Fibroblast of lung (primary cell): Measurements from ENCODE around the gene ZBTB49. TPM values are rescaled to one million over a fixed set of nuclear protein-coding genes. Genes with fewer than 3 reads are reported as not detected.
A peak's percentile ranks its signal among the peaks of the same experiment; 100 is the strongest.

Experiments
- DNase-seq, 2 donors: peaks; one replicate each; pipeline versions ENCODE4 v3.0.0 to v3.0.0-alpha.2; 2010; ENCODE audit warnings: low read depth in 2 of 2
- H2AFZ ChIP-seq: 2 replicates; pipeline ENCODE4 v1.5.1; 2012; ENCODE audit warnings: low read length, control low read depth, inconsistent platforms
- H3K27ac ChIP-seq: 2 replicates; pipeline ENCODE4 v1.5.1; 2011; ENCODE audit warnings: low read length, control low read depth; ENCODE audit not compliant: insufficient read depth
- H3K27me3 ChIP-seq: 2 replicates; pipeline ENCODE4 v1.5.1; 2011; ENCODE audit warnings: mild to moderate bottlenecking, low read length; ENCODE audit not compliant: control insufficient read depth, insufficient read depth
- H3K36me3 ChIP-seq: 2 replicates; pipeline ENCODE4 v1.5.1; 2011; ENCODE audit warnings: low read length; ENCODE audit not compliant: control insufficient read depth, insufficient read depth
- H3K4me1 ChIP-seq: 2 replicates; pipeline ENCODE4 v1.5.1; 2011; ENCODE audit warnings: low read length; ENCODE audit not compliant: control insufficient read depth, insufficient read depth; ENCODE audit errors: extremely low read depth
- H3K4me2 ChIP-seq: 2 replicates; pipeline ENCODE4 v1.5.1; 2011; ENCODE audit warnings: low read length, control low read depth; ENCODE audit not compliant: insufficient read depth; ENCODE audit errors: extremely low read depth
- H3K4me3 ChIP-seq, 4 experiments: fragments of 200-600 bp in 1 of 4; sonication (generic) in 1 of 4; replicated peaks in 1 of 4; 2 replicates each; pipeline ENCODE4 v1.5.1; 2011 to 2016; ENCODE audit warnings: low read length in 4 of 4, low read depth in 3 of 4, mild to moderate bottlenecking in 3 of 4, control low read depth in 2 of 4, inconsistent platforms in 1 of 4, mixed read lengths in 1 of 4; ENCODE audit not compliant: insufficient read depth in 1 of 4; ENCODE audit errors: control extremely low read depth in 1 of 4
- H3K79me2 ChIP-seq: 2 replicates; pipeline ENCODE4 v1.5.1; 2012; ENCODE audit warnings: mild to moderate bottlenecking, low read length, inconsistent platforms; ENCODE audit not compliant: control insufficient read depth, insufficient read depth
- H3K9ac ChIP-seq: 2 replicates; pipeline ENCODE4 v1.5.1; 2011; ENCODE audit warnings: mild to moderate bottlenecking, low read length, control low read depth; ENCODE audit not compliant: insufficient read depth
- H3K9me3 ChIP-seq: 2 replicates; pipeline ENCODE4 v1.5.1; 2012; ENCODE audit warnings: low read depth, low read length; ENCODE audit not compliant: control insufficient read depth, insufficient read depth
- H4K20me1 ChIP-seq: 2 replicates; pipeline ENCODE4 v1.5.1; 2011; ENCODE audit warnings: low read length; ENCODE audit not compliant: control insufficient read depth, insufficient read depth; ENCODE audit errors: extremely low read depth
- CTCF ChIP-seq, 2 donors: IDR thresholded peaks in 1 of 2; conservative IDR thresholded peaks in 1 of 2; 1 replicate in 1 of 2; 2 replicates in 1 of 2; pipeline ENCODE4 v1.5.1; 2011 to 2012; ENCODE audit warnings: low read length in 2 of 2, control low read depth in 1 of 2, inconsistent platforms in 1 of 2, low read depth in 1 of 2, mild to moderate bottlenecking in 1 of 2
- EZH2 ChIP-seq: IDR thresholded peaks from 2 replicates; pipeline ENCODE4 v1.5.1; 2012; ENCODE audit warnings: low read length, control low read depth, mild to moderate bottlenecking; ENCODE audit errors: missing control alignments
- polyA plus RNA-seq, 2 donors: library from polyadenylated mRNA; depleted of rRNA in 1 of 2; stranded (reverse) in 1 of 2; unstranded in 1 of 2; fragments of >200 nt; gene quantifications; 2 replicates each; pipeline ENCODE4 v1.2.1, GENCODE V29; 2011 to 2012; ENCODE audit warnings: missing spikeins in 1 of 2
- total RNA-seq: library from RNA; depleted of rRNA; stranded (reverse); fragments of >200 nt; gene quantifications from 2 replicates; pipeline ENCODE4 v1.2.1, GENCODE V29; 2014

Gene ZBTB49
- total and polyA plus RNA-seq, 2 donors (not counting 1 experiment from before 2014, with no cell fraction given): 2.8 to 3.5 TPM

- Histone ChIP-seq H3K4me2 (peak overlapping the region; percentile 99), H4K20me1 (no peaks in the 10 kb centered on the region), H3K4me3 (peak overlapping the region; percentile 69 to 99 (median 94)), H3K36me3 (peaks cover 2% of the 10 kb centered on the region), H3K27me3 (no peaks in the 10 kb centered on the region), H3K9ac (peak overlapping the region; percentile 73), H3K79me2 (peaks cover 49% of the 10 kb centered on the region), H3K27ac (peak overlapping the region; percentile 77), H3K4me1 (peaks cover 13% of the 10 kb centered on the region), H3K9me3 (no peaks in the 10 kb centered on the region), H2AFZ (no peak overlapping the region)
- TF ChIP-seq EZH2 (no peak), CTCF (conservative IDR thresholded peaks at IDR 0.05 in 1 of 2, IDR thresholded peaks at IDR 0.05 in 1 of 2; ENCODE audit: low read depth in 1 of 2, low read length in 2 of 2) (no peak)
- DNase-seq: no peak
These were observed 996 bp upstream of the ZBTB49 start for GRCh38 chr4:4289055-4289454.

GRCh38 chr4:4289597-4289940 is 482 bp upstream of the ZBTB49 start:
- Histone ChIP-seq H3K9me3 (no peaks in the 10 kb centered on the region), H3K4me3 (peak overlapping the region; percentile 69 to 99 (median 94)), H3K4me2 (peak overlapping the region; percentile 99), H3K9ac (peak overlapping the region; percentile 73), H3K79me2 (peaks cover 51% of the 10 kb centered on the region), H3K27me3 (no peaks in the 10 kb centered on the region), H3K27ac (peak overlapping the region; percentile 77), H3K4me1 (peaks cover 13% of the 10 kb centered on the region), H2AFZ (peak overlapping the region; percentile 96), H3K36me3 (peaks cover 2% of the 10 kb centered on the region), H4K20me1 (no peaks in the 10 kb centered on the region)
- no peak for TF ChIP-seq EZH2
- TF ChIP-seq CTCF (conservative IDR thresholded peaks at IDR 0.05 in 1 of 2, IDR thresholded peaks at IDR 0.05 in 1 of 2; ENCODE audit: low read depth in 1 of 2, low read length in 2 of 2): no peak
- DNase-seq: no peak

DNA sequence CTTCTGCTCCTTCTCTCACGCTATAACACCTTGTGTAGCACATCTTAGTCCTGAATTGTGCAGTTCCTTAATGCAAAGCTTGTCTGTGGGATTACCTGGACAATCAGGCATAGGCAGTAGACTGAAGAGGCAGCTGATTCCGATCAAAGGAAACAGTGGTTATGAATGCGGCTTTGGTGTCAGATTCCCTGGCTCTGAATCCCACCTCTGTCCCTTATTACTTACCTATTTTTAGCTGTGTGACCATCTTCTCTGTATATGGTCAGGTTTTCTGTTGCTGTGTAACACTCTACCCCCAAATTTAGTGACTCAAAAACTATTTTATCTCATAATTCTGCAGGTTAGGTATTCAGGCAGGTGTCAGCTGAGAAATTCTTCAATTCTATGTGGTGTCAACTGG is 3.2 kb downstream of the ZBTB49 start:
- no peaks in the 10 kb centered on the region for H4K20me1 ChIP-seq

More for the DNA sequence above, 3.2 kb downstream of the ZBTB49 start:
- Histone ChIP-seq H3K4me1 (peaks cover 13% of the 10 kb centered on the region), H3K27ac (no peak overlapping the region), H3K9me3 (no peaks in the 10 kb centered on the region), H3K36me3 (no peaks in the 10 kb centered on the region), H3K79me2 (peaks cover 43% of the 10 kb centered on the region), H3K4me2 (no peak overlapping the region), H3K9ac (no peak overlapping the region), H2AFZ (no peak overlapping the region), H3K4me3 (no peak overlapping the region), H3K27me3 (no peaks in the 10 kb centered on the region)
- TF ChIP-seq CTCF (conservative IDR thresholded peaks at IDR 0.05 in 1 of 2, IDR thresholded peaks at IDR 0.05 in 1 of 2; ENCODE audit: low read depth in 1 of 2, low read length in 2 of 2) (no peak), EZH2 (no peak)
- no peak for DNase-seq
